GM12878 (cell line): ENCODE measurements around the gene FKBP6.
"Not testable (repeated sequence)": the region's sequence is repeated elsewhere in the genome, so short reads cannot be mapped to it uniquely, and the experiment has no call there.

Experiments
- CHD2 ChIP-seq: IDR thresholded peaks from 2 replicates; pipeline ENCODE4 v1.6.1; 2011; ENCODE audit warnings: low read depth, low read length, improper control_type of control experiment, borderline replicate concordance
- NFIC ChIP-seq: IDR thresholded peaks from 2 replicates; pipeline ENCODE4 v1.6.1; 2012; ENCODE audit warnings: low read depth, mild to moderate bottlenecking, inconsistent platforms, low read length, moderate library complexity
- NR2C1 ChIP-seq: fragments of 450-650 bp; IDR thresholded peaks from 2 replicates; pipeline ENCODE4 v1.6.1; 2017; ENCODE audit warnings: antibody characterized with exemption, mild to moderate bottlenecking, moderate library complexity
- SMC3 ChIP-seq: IDR thresholded peaks from 2 replicates; pipeline ENCODE4 v1.6.1; 2011; ENCODE audit warnings: low read length, improper control_type of control experiment, borderline replicate concordance
- SRF ChIP-seq, 2 experiments: IDR thresholded peaks; 2 replicates each; pipeline ENCODE4 v1.6.1; 2011; ENCODE audit warnings: low read depth in 2 of 2, low read length in 2 of 2, mild to moderate bottlenecking in 1 of 2, moderate library complexity in 1 of 2
- TBL1XR1 ChIP-seq: IDR thresholded peaks from 2 replicates; pipeline ENCODE4 v1.6.1; 2012; ENCODE audit warnings: low read depth, low read length, improper control_type of control experiment
- TF ChIP-seq, protein P1 (sequence below): IDR thresholded peaks from 2 replicates; pipeline ENCODE4 v1.6.1; 2012; ENCODE audit warnings: low read depth, low read length, improper control_type of control experiment
- TF ChIP-seq, protein P2 (sequence below), 3 experiments: IDR thresholded peaks in 2 of 3; conservative IDR thresholded peaks in 1 of 3; 2 replicates each; pipeline ENCODE4 v1.5.1; 2011; ENCODE audit warnings: low read depth in 3 of 3, low read length in 3 of 3, mild to moderate bottlenecking in 3 of 3, control low read depth in 2 of 3, moderate library complexity in 2 of 3, inconsistent platforms in 1 of 3, mixed read lengths in 1 of 3; ENCODE audit not compliant: control insufficient read depth in 2 of 3, insufficient read depth in 1 of 3; ENCODE audit errors: extremely low read depth in 1 of 3
- TF ChIP-seq, protein P3 (sequence below): IDR thresholded peaks from 2 replicates; pipeline ENCODE4 v1.6.1; 2012; ENCODE audit warnings: mild to moderate bottlenecking, low read depth, low read length

DNA sequence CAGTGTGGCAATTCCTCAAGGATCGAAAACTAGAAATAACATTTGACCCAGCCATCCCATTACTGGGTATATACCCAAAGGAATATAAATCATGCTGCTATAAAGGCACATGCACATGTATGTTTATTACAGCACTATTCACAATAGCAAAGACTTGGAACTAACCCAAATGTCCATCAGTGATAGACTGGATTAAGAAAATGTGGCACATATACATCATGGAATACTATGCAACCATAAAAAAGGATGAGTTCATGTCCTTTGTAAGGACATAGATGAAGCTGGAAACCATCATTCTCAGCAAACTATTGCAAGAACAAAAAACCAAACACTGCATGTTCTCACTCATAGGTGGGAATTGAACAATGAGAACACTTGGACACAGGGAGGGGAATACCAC is 32.6 kb downstream of the FKBP6 start:
- TF ChIP-seq CHD2; TBL1XR1; NR2C1; NFIC; SRF (IDR thresholded peaks at IDR 0.05; ENCODE audit: low read depth in 2 of 2, low read length in 2 of 2); SMC3: not testable (repeated sequence)
- TF ChIP-seq, protein P1, sequence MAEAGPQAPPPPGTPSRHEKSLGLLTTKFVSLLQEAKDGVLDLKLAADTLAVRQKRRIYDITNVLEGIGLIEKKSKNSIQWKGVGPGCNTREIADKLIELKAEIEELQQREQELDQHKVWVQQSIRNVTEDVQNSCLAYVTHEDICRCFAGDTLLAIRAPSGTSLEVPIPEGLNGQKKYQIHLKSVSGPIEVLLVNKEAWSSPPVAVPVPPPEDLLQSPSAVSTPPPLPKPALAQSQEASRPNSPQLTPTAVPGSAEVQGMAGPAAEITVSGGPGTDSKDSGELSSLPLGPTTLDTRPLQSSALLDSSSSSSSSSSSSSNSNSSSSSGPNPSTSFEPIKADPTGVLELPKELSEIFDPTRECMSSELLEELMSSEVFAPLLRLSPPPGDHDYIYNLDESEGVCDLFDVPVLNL: not testable (repeated sequence)
- TF ChIP-seq, protein P2, sequence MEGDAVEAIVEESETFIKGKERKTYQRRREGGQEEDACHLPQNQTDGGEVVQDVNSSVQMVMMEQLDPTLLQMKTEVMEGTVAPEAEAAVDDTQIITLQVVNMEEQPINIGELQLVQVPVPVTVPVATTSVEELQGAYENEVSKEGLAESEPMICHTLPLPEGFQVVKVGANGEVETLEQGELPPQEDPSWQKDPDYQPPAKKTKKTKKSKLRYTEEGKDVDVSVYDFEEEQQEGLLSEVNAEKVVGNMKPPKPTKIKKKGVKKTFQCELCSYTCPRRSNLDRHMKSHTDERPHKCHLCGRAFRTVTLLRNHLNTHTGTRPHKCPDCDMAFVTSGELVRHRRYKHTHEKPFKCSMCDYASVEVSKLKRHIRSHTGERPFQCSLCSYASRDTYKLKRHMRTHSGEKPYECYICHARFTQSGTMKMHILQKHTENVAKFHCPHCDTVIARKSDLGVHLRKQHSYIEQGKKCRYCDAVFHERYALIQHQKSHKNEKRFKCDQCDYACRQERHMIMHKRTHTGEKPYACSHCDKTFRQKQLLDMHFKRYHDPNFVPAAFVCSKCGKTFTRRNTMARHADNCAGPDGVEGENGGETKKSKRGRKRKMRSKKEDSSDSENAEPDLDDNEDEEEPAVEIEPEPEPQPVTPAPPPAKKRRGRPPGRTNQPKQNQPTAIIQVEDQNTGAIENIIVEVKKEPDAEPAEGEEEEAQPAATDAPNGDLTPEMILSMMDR (IDR thresholded peaks at IDR 0.05 in 2 of 3, conservative IDR thresholded peaks at IDR 0.05 in 1 of 3; ENCODE audit: control insufficient read depth in 2 of 3, extremely low read depth in 1 of 3, insufficient read depth in 1 of 3, low read depth in 3 of 3, low read length in 3 of 3): not testable (repeated sequence)
- TF ChIP-seq, protein P3, sequence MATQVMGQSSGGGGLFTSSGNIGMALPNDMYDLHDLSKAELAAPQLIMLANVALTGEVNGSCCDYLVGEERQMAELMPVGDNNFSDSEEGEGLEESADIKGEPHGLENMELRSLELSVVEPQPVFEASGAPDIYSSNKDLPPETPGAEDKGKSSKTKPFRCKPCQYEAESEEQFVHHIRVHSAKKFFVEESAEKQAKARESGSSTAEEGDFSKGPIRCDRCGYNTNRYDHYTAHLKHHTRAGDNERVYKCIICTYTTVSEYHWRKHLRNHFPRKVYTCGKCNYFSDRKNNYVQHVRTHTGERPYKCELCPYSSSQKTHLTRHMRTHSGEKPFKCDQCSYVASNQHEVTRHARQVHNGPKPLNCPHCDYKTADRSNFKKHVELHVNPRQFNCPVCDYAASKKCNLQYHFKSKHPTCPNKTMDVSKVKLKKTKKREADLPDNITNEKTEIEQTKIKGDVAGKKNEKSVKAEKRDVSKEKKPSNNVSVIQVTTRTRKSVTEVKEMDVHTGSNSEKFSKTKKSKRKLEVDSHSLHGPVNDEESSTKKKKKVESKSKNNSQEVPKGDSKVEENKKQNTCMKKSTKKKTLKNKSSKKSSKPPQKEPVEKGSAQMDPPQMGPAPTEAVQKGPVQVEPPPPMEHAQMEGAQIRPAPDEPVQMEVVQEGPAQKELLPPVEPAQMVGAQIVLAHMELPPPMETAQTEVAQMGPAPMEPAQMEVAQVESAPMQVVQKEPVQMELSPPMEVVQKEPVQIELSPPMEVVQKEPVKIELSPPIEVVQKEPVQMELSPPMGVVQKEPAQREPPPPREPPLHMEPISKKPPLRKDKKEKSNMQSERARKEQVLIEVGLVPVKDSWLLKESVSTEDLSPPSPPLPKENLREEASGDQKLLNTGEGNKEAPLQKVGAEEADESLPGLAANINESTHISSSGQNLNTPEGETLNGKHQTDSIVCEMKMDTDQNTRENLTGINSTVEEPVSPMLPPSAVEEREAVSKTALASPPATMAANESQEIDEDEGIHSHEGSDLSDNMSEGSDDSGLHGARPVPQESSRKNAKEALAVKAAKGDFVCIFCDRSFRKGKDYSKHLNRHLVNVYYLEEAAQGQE: not testable (repeated sequence)
